Nephron progenitor cell (in vitro differentiated cells): Measurements from ENCODE around the gene TTR.

Experiments
- DNase-seq: peaks from one replicate; pipeline ENCODE4 v3.0.0; 2021
- H3K27ac Mint-ChIP-seq: 2 replicates; pipeline ENCODE4 v1.8.0; 2021; ENCODE audit warnings: mild to moderate bottlenecking, moderate library complexity, mixed read lengths
- H3K27me3 Mint-ChIP-seq: 2 replicates; pipeline ENCODE4 v1.8.0; 2021; ENCODE audit warnings: mild to moderate bottlenecking, low read depth, mixed read lengths; ENCODE audit not compliant: poor library complexity
- H3K36me3 Mint-ChIP-seq: 2 replicates; pipeline ENCODE4 v1.8.0; 2021; ENCODE audit warnings: low read depth, mixed read lengths
- H3K4me1 Mint-ChIP-seq: 2 replicates; pipeline ENCODE4 v1.8.0; 2021; ENCODE audit warnings: mixed read lengths
- H3K4me3 Mint-ChIP-seq: 2 replicates; pipeline ENCODE4 v1.8.0; 2021; ENCODE audit warnings: mild to moderate bottlenecking, moderate library complexity, mixed read lengths
- H3K9me3 Mint-ChIP-seq: 2 replicates; pipeline ENCODE4 v1.8.0; 2021; ENCODE audit warnings: mild to moderate bottlenecking, moderate library complexity, mixed read lengths
- TF ChIP-seq, protein P1 (sequence below): fragments of 200-600 bp; sonication (generic); IDR thresholded peaks from 2 replicates; pipeline ENCODE4 v1.5.0; 2021; ENCODE audit warnings: antibody characterized with exemption

The TTR gene

DNA sequence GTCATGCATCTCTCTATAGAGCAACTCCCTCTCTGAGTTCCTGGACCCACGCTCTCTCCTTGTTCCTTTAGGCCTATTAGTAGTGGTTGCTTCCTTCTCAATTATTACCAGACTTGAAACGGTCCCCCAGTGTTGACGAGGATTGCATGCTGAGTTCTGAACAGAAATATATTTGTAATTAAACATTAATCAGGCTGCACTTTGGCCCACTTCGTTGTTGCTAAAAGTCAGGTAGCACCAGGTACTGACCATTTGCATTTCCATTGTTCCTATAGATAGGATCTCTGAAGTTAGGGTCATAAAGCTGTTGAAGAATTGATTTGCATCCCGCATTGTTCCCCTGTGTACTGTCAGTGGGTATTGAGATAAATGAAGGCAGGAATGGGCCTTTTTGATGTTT, 36.9 kb upstream of the TTR start:
- Mint-ChIP-seq H3K4me3 (no peak overlapping the region), H3K4me1 (peaks cover 8% of the 10 kb centered on the region), H3K27ac (no peak overlapping the region), H3K27me3 (peaks cover 3% of the 10 kb centered on the region), H3K9me3 (no peaks in the 10 kb centered on the region), H3K36me3 (peaks cover 13% of the 10 kb centered on the region)
- DNase-seq, result no peak
- TF ChIP-seq, protein P1, sequence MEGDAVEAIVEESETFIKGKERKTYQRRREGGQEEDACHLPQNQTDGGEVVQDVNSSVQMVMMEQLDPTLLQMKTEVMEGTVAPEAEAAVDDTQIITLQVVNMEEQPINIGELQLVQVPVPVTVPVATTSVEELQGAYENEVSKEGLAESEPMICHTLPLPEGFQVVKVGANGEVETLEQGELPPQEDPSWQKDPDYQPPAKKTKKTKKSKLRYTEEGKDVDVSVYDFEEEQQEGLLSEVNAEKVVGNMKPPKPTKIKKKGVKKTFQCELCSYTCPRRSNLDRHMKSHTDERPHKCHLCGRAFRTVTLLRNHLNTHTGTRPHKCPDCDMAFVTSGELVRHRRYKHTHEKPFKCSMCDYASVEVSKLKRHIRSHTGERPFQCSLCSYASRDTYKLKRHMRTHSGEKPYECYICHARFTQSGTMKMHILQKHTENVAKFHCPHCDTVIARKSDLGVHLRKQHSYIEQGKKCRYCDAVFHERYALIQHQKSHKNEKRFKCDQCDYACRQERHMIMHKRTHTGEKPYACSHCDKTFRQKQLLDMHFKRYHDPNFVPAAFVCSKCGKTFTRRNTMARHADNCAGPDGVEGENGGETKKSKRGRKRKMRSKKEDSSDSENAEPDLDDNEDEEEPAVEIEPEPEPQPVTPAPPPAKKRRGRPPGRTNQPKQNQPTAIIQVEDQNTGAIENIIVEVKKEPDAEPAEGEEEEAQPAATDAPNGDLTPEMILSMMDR, result no peak

DNA sequence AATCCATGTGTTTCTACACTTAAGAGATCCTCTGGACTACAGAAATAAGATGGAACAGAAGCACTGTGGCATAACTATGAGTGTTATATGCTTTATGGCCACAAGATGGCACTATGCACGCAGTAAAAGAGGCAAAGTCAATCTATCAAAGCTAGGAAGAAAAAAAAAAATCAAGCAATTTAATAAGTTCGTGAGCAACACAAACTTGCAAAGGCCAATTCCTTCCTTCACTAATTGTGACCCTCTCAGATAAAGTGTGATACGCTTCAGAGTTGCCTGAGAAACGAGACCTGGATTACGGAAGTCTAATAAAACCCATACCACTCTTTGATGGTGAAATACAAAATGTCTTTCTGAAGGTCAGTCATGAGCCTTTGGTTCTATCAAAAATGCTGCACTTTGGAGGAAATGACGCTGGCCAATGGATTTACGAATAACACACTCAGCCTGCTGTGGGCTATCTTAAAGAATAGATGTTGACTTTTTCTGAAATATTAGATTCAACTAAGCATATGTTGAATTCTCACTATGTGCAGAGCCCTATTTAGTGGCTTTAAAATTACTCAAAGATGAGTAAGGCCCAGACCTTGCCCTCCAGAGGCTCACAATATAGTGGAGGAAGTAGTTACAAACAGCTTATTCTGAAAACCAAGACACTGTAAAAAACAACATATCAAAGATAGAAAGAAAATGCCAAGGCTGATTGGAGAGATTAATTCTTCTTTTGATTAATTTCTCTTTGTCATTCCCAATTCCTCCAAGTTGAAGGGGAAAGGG, 35.5 kb upstream of the TTR start:
- H3K27ac Mint-ChIP-seq, result no peak overlapping the region
- TF ChIP-seq, protein P1, result peak; percentile 90
- H3K36me3 Mint-ChIP-seq, result peaks cover 5% of the 10 kb centered on the region
- H3K27me3 Mint-ChIP-seq, result peaks cover 3% of the 10 kb centered on the region
- peak; percentile 52 for DNase-seq
- peaks cover 8% of the 10 kb centered on the region for H3K4me1 Mint-ChIP-seq
- H3K9me3 Mint-ChIP-seq, result no peaks in the 10 kb centered on the region
- no peak overlapping the region for H3K4me3 Mint-ChIP-seq

DNA sequence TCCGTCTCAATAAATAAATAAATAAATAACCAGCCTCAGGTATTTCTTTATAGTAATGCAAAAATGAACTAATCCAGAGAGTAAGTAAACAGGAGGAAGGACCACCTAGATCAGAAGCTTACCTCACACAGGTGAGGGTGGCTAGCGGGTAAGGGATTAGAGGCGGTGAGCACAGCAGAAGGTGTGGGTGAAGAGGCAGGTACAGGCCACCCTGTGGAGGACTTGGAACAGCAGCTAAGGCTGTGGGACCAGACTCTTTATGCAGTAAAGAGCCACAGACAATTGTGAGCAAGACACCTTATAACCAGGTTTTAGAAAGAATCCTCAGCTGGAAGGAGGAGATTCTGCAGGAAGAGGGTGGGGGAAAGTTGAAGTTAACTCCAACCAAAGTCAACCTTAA, 34.2 kb upstream of the TTR start:
- TF ChIP-seq, protein P1, result no peak
- H3K4me1 Mint-ChIP-seq, result peaks cover 8% of the 10 kb centered on the region
- H3K36me3 Mint-ChIP-seq, result no peaks in the 10 kb centered on the region
- H3K4me3 Mint-ChIP-seq, result no peak overlapping the region
- no peak for DNase-seq
- H3K27ac Mint-ChIP-seq, result no peak overlapping the region
- H3K9me3 Mint-ChIP-seq, result no peaks in the 10 kb centered on the region
- peaks cover 3% of the 10 kb centered on the region for H3K27me3 Mint-ChIP-seq

GRCh38 chr18:31558567-31558966, 33.1 kb upstream of the TTR start:
- no peaks in the 10 kb centered on the region for H3K9me3 Mint-ChIP-seq
- TF ChIP-seq, protein P1, result no peak
- H3K27ac Mint-ChIP-seq, result no peak overlapping the region
- H3K4me1 Mint-ChIP-seq, result peaks cover 16% of the 10 kb centered on the region
- no peaks in the 10 kb centered on the region for H3K36me3 Mint-ChIP-seq
- peaks cover 3% of the 10 kb centered on the region for H3K27me3 Mint-ChIP-seq
- H3K4me3 Mint-ChIP-seq, result no peak overlapping the region
- DNase-seq, result no peak

- H3K27ac Mint-ChIP-seq, result no peak overlapping the region
- H3K36me3 Mint-ChIP-seq, result no peaks in the 10 kb centered on the region
- no peak overlapping the region for H3K4me3 Mint-ChIP-seq
- no peaks in the 10 kb centered on the region for H3K27me3 Mint-ChIP-seq
- peaks cover 9% of the 10 kb centered on the region for H3K4me1 Mint-ChIP-seq
- TF ChIP-seq, protein P1, result no peak
- DNase-seq, result no peak
- no peaks in the 10 kb centered on the region for H3K9me3 Mint-ChIP-seq
These were observed 29.0 kb upstream of the TTR start for GRCh38 chr18:31562726-31563125.

- DNase-seq, result no peak
- no peaks in the 10 kb centered on the region for H3K27me3 Mint-ChIP-seq
- TF ChIP-seq, protein P1, result no peak
These were observed 27.9 kb upstream of the TTR start for GRCh38 chr18:31563778-31564177.

More at GRCh38 chr18:31563778-31564177, 27.9 kb upstream of the TTR start:
- H3K27ac Mint-ChIP-seq, result no peak overlapping the region
- H3K4me3 Mint-ChIP-seq, result no peak overlapping the region
- H3K4me1 Mint-ChIP-seq, result peaks cover 13% of the 10 kb centered on the region
- no peaks in the 10 kb centered on the region for H3K36me3 Mint-ChIP-seq
- H3K9me3 Mint-ChIP-seq, result no peaks in the 10 kb centered on the region
